WTC11 (cell line): ENCODE data around the gene LRRC70.

Source experiments
- ARID4B ChIP-seq: sonication (generic); formaldehyde crosslinking; IDR thresholded peaks from 2 replicates; pipeline ENCODE4 v1.8.0; 2023; ENCODE audit warnings: missing genetic modification reagents, mild to moderate bottlenecking, borderline replicate concordance
- ATF6 ChIP-seq: sonication (generic); formaldehyde crosslinking; IDR thresholded peaks from 2 replicates; pipeline ENCODE4 v1.8.1; 2023; ENCODE audit warnings: mild to moderate bottlenecking, missing genetic modification reagents
- CREB1 ChIP-seq: sonication (generic); formaldehyde crosslinking; IDR thresholded peaks from 2 replicates; pipeline ENCODE4 v1.8.0; 2023; ENCODE audit warnings: mild to moderate bottlenecking, missing genetic modification reagents
- CTCF ChIP-seq: fragments of 200-600 bp; IDR thresholded peaks from 2 replicates; pipeline ENCODE4 v1.8.0; 2022; ENCODE audit warnings: antibody characterized with exemption
- E2F5 ChIP-seq: sonication (generic); formaldehyde crosslinking; IDR thresholded peaks from 2 replicates; pipeline ENCODE4 v1.8.1; 2022; ENCODE audit warnings: mild to moderate bottlenecking, moderate library complexity, missing genetic modification reagents
- FOXK1 ChIP-seq: sonication (generic); formaldehyde crosslinking; IDR thresholded peaks from 2 replicates; pipeline ENCODE4 v1.8.0; 2022; ENCODE audit warnings: mild to moderate bottlenecking, moderate library complexity, missing genetic modification reagents
- IRF2 ChIP-seq: sonication (generic); formaldehyde crosslinking; IDR thresholded peaks from 2 replicates; pipeline ENCODE4 v1.8.0; 2022; ENCODE audit warnings: low read depth, missing genetic modification reagents, borderline replicate concordance
- KAT7 ChIP-seq: sonication (generic); formaldehyde crosslinking; IDR thresholded peaks from 2 replicates; pipeline ENCODE4 v1.8.1; 2023; ENCODE audit warnings: missing genetic modification reagents, mild to moderate bottlenecking, borderline replicate concordance
- SMAD4 ChIP-seq: sonication (generic); formaldehyde crosslinking; IDR thresholded peaks from 2 replicates; pipeline ENCODE4 v1.8.0; 2022; ENCODE audit warnings: mild to moderate bottlenecking, missing genetic modification reagents
- TCF7 ChIP-seq: sonication (generic); formaldehyde crosslinking; IDR thresholded peaks from 2 replicates; pipeline ENCODE4 v1.8.0; 2022; ENCODE audit warnings: mild to moderate bottlenecking, low read depth, missing genetic modification reagents, moderate library complexity
- TF ChIP-seq, protein P1 (sequence below): fragments of 250-450 bp; sonication (Bioruptor Pico); IDR thresholded peaks from 2 replicates; pipeline ENCODE4 v1.9.0; 2021; ENCODE audit warnings: moderate library complexity, mild to moderate bottlenecking, inconsistent platforms, borderline replicate concordance
- TF ChIP-seq, protein P2 (sequence below): sonication (generic); formaldehyde crosslinking; IDR thresholded peaks from 2 replicates; pipeline ENCODE4 v1.8.1; 2022; ENCODE audit warnings: low read depth, missing genetic modification reagents, borderline replicate concordance

DNA sequence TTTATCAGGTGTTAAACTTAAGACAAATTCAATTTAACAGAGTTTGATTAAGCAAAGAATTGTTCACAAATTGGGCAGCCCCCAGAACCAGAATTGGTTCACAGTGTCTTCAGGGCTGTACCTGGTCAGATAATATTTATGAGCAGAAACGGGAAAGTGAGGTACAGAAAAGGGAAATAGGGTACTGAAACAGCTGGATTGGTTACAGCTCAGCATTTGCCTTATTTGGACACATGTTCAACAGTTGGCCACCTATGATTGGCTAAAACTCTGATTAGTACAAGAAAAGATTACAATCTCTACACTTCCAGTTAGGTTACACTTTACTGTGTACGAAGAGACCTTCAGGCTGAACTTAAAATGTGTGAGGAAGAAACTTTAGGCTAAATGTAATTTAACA, 18.7 kb downstream of the LRRC70 start:
- TF ChIP-seq IRF2 (no peak), CTCF (no peak), FOXK1 (no peak), CREB1 (CRISPR knock-in tag) (no peak), TCF7 (CRISPR knock-in tag) (no peak), ATF6 (CRISPR knock-in tag) (no peak), ARID4B (CRISPR knock-in tag) (no peak), E2F5 (CRISPR knock-in tag) (no peak), KAT7 (CRISPR knock-in tag) (no peak), SMAD4 (no peak)
- TF ChIP-seq, protein P1, sequence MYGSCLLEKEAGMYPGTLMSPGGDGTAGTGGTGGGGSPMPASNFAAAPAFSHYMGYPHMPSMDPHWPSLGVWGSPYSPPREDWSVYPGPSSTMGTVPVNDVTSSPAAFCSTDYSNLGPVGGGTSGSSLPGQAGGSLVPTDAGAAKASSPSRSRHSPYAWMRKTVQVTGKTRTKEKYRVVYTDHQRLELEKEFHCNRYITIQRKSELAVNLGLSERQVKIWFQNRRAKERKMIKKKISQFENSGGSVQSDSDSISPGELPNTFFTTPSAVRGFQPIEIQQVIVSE (CRISPR knock-in tag) = no peak
- TF ChIP-seq, protein P2, sequence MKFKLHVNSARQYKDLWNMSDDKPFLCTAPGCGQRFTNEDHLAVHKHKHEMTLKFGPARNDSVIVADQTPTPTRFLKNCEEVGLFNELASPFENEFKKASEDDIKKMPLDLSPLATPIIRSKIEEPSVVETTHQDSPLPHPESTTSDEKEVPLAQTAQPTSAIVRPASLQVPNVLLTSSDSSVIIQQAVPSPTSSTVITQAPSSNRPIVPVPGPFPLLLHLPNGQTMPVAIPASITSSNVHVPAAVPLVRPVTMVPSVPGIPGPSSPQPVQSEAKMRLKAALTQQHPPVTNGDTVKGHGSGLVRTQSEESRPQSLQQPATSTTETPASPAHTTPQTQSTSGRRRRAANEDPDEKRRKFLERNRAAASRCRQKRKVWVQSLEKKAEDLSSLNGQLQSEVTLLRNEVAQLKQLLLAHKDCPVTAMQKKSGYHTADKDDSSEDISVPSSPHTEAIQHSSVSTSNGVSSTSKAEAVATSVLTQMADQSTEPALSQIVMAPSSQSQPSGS (CRISPR knock-in tag) = no peak
